HG03097 (cell line): ENCODE results near the gene ENKD1.

ENCODE experiments used
- ATAC-seq: cut with Tn5 transposase; IDR thresholded peaks from one replicate; pipeline ENCODE4 v1.9.1; 2021; ENCODE audit not compliant: unreplicated experiment, low FRiP score

The ENKD1 gene

GRCh38 chr16:67652578-67653127 is 13.9 kb downstream of the ENKD1 start:
- no peak for ATAC-seq

GRCh38 chr16:67651847-67652246 is 14.7 kb downstream of the ENKD1 start:
- ATAC-seq: no peak

GRCh38 chr16:67651039-67651438 is 15.5 kb downstream of the ENKD1 start:
- no peak for ATAC-seq

- no peak for ATAC-seq
Measured at GRCh38 chr16:67650023-67650422, 16.5 kb downstream of the ENKD1 start.

GRCh38 chr16:67649494-67649931 is 17.0 kb downstream of the ENKD1 start:
- no peak for ATAC-seq

- ATAC-seq: no peak
Measured at GRCh38 chr16:67648764-67649407, 17.7 kb downstream of the ENKD1 start.

GRCh38 chr16:67648088-67648763 is 18.3 kb downstream of the ENKD1 start:
- no peak for ATAC-seq

- no peak for ATAC-seq
Measured at GRCh38 chr16:67647681-67648080, 18.9 kb downstream of the ENKD1 start.

GRCh38 chr16:67647111-67647651 is 19.4 kb downstream of the ENKD1 start:
- ATAC-seq: no peak

- no peak for ATAC-seq
Measured at GRCh38 chr16:67645397-67646121, 21.0 kb downstream of the ENKD1 start.

GRCh38 chr16:67644038-67644437 is 22.5 kb downstream of the ENKD1 start:
- no peak for ATAC-seq

- ATAC-seq: no peak
Measured at GRCh38 chr16:67641779-67642708, 24.5 kb downstream of the ENKD1 start.

- ATAC-seq: no peak
Measured at GRCh38 chr16:67637625-67638024, 28.9 kb downstream of the ENKD1 start.

GRCh38 chr16:67636713-67637112 is 29.8 kb downstream of the ENKD1 start:
- no peak for ATAC-seq

- no peak for ATAC-seq
Measured at GRCh38 chr16:67632415-67633172, 34.0 kb downstream of the ENKD1 start.

- ATAC-seq: no peak
Measured at GRCh38 chr16:67628216-67628615, 38.3 kb downstream of the ENKD1 start.

GRCh38 chr16:67613808-67614207 is 52.7 kb downstream of the ENKD1 start:
- no peak for ATAC-seq
